ENCODE results near the gene EGFL7. TPM values are rescaled to one million over a fixed set of nuclear protein-coding genes. Genes with fewer than 3 reads are reported as not detected.

Gene EGFL7
- total RNA-seq, 1 experiment from 2014 or later: 38.0 TPM

DNA sequence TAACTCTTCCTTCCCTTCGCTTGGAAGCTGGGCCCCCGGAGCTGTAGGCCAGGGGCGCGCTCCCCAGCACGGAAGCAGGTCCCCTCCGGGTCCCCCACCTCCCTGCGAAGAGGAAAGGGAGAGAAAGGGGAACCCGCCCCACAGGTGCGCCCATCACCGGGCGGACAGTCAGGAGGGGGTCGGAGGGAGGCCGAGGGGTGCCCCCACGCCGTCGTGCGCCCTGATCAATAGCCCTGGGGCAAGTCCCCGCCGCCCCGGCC lies 23.7 kb downstream of the EGFL7 start:
- no peak overlapping the region for H3K56ac ChIP-seq (ENCODE audit: insufficient read length, low read depth, low read length)
- H3K23me2 ChIP-seq (ENCODE audit: insufficient read length, low read depth, low read length, poor library complexity, severe bottlenecking): peaks cover 9% of the 10 kb centered on the region
- H3K14ac ChIP-seq (ENCODE audit: insufficient read depth, low read length): peak overlapping the region; percentile 52; the same call in 1 of the 2 replicates
- Mint-ChIP-seq H3K27ac (no peak overlapping the region), H3K9me3 (no peaks in the 10 kb centered on the region), H3K4me3 (peak overlapping the region; percentile 70 to 86), H3K27me3 (ENCODE audit: low read depth) (peaks cover 19% of the 10 kb centered on the region), H3K36me3 (ENCODE audit: insufficient read depth in 1 of 3, low read depth in 3 of 3) (no peaks in the 10 kb centered on the region), H3K4me1 (peaks cover 4 to 22% of the 10 kb centered on the region in 2 experiments)
- H3K79me1 ChIP-seq (ENCODE audit: insufficient read depth, low read depth, low read length, poor library complexity, severe bottlenecking): peaks cover 4% of the 10 kb centered on the region
- no peak for DNase-seq
- no peak overlapping the region for H3K9ac ChIP-seq (ENCODE audit: extremely low read depth, insufficient read length, low read length)
- H2BK5ac ChIP-seq (ENCODE audit: insufficient read length, low read length): no peak overlapping the region
- TF ChIP-seq, protein P1, sequence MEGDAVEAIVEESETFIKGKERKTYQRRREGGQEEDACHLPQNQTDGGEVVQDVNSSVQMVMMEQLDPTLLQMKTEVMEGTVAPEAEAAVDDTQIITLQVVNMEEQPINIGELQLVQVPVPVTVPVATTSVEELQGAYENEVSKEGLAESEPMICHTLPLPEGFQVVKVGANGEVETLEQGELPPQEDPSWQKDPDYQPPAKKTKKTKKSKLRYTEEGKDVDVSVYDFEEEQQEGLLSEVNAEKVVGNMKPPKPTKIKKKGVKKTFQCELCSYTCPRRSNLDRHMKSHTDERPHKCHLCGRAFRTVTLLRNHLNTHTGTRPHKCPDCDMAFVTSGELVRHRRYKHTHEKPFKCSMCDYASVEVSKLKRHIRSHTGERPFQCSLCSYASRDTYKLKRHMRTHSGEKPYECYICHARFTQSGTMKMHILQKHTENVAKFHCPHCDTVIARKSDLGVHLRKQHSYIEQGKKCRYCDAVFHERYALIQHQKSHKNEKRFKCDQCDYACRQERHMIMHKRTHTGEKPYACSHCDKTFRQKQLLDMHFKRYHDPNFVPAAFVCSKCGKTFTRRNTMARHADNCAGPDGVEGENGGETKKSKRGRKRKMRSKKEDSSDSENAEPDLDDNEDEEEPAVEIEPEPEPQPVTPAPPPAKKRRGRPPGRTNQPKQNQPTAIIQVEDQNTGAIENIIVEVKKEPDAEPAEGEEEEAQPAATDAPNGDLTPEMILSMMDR (conservative IDR thresholded peaks at IDR 0.05): no peak
- no peaks in the 10 kb centered on the region for H3K9me3 ChIP-seq (ENCODE audit: control insufficient read depth, low read depth, low read length)
- no peak overlapping the region for H2BK120ac ChIP-seq (ENCODE audit: low read depth, low read length, poor library complexity, severe bottlenecking)
- H2BK12ac ChIP-seq (ENCODE audit: insufficient read length, low read depth, low read length): no peak overlapping the region
- no peak overlapping the region for H3K18ac ChIP-seq (ENCODE audit: insufficient read length, low read depth, low read length)
- H2AK5ac ChIP-seq (ENCODE audit: insufficient read length, low read length): no peak overlapping the region
- no peak overlapping the region for H2BK20ac ChIP-seq (ENCODE audit: low read depth, low read length, poor library complexity, severe bottlenecking)
- no peak overlapping the region for H4K5ac ChIP-seq (ENCODE audit: insufficient read length, low read depth, low read length)
- no peaks in the 10 kb centered on the region for H3K27me3 ChIP-seq (ENCODE audit: insufficient read depth, low read length)
- H3K79me2 ChIP-seq (ENCODE audit: insufficient read depth, low read length): no peaks in the 10 kb centered on the region; the same call in 1 of the 2 replicates
- no peak overlapping the region for H2AFZ ChIP-seq (ENCODE audit: low read length)
- H2BK15ac ChIP-seq (ENCODE audit: low read depth, low read length): no peak overlapping the region
- H3K27ac ChIP-seq (ENCODE audit: insufficient read length, low read depth, low read length): no peak overlapping the region
- H3K4me1 ChIP-seq (ENCODE audit: insufficient read depth, low read length): no peaks in the 10 kb centered on the region; the same call in 1 of the 2 replicates
- WGBS (ENCODE audit: extremely low coverage, insufficient read length, low lambda C conversion rate): no CpG with 5 or more reads among the region's 20 CpGs
- H4K20me1 ChIP-seq (ENCODE audit: control insufficient read depth, insufficient read depth, insufficient read length): no peaks in the 10 kb centered on the region
- H3T11ph ChIP-seq (ENCODE audit: low read length): no peak overlapping the region
- peak overlapping the region; percentile 39 for H3K4me2 ChIP-seq (ENCODE audit: insufficient read depth, insufficient read length, low read length)
- no peak overlapping the region for H4K91ac ChIP-seq (ENCODE audit: insufficient read length, low read depth, low read length)
- no peak overlapping the region for H4K8ac ChIP-seq (replicated peaks; ENCODE audit: insufficient read length, low read depth, low read length)
- no peak overlapping the region for H3K23ac ChIP-seq (ENCODE audit: insufficient read length, low read depth, low read length)
- no peak overlapping the region for H3K4ac ChIP-seq (ENCODE audit: low read depth, low read length)

Data from H9 (cell line).